ENCODE data around the gene TRIM56.

TRIM56 gene

GRCh38 chr7:101140746-101141382 lies 55.6 kb downstream of the TRIM56 start:
- no peaks in the 10 kb centered on the region for H3K36me3 ChIP-seq (ENCODE audit: insufficient read depth, low read length)
- H3K4me3 ChIP-seq, result no peak overlapping the region
- no peaks in the 10 kb centered on the region for H3K9me3 ChIP-seq (ENCODE audit: low read depth, low read length)
- H3K9ac ChIP-seq (ENCODE audit: insufficient read length), result no peak overlapping the region
- no peak for TF ChIP-seq EZH2 (IDR thresholded peaks at IDR 0.05)
- no peak for TF ChIP-seq POLR2AphosphoS5 (IDR thresholded peaks at IDR 0.05; ENCODE audit: borderline replicate concordance, low read depth, low read length)
- no peak for TF ChIP-seq FOXP2 (optimal IDR thresholded peaks at IDR 0.05; ENCODE audit: control extremely low read depth, extremely low read length, insufficient read depth)
- H3K27ac ChIP-seq, result no peak overlapping the region
- no peak for DNase-seq (ENCODE audit: low read depth, low spot score)
